AG10803 (cell line): ENCODE results near the gene PARL.

Experiments
- DNase-seq: peaks from one replicate; pipeline ENCODE4 v3.0.0; 2010; ENCODE audit warnings: low read depth
- H3K4me3 ChIP-seq: 2 replicates; pipeline ENCODE4 v1.5.1; 2011; ENCODE audit warnings: mild to moderate bottlenecking, low read length, control low read depth
- CTCF ChIP-seq: conservative IDR thresholded peaks from 2 replicates; pipeline ENCODE4 v1.5.1; 2011; ENCODE audit warnings: mild to moderate bottlenecking, low read length, control low read depth, inconsistent platforms

The PARL gene

GRCh38 chr3:183884427-183885296 is at the start of gene PARL:
PARL (minus strand) TSS chr3:183884880; CDS start chr3:183884846, 34 bp downstream.
- DNase-seq, result peak; percentile 87
- H3K4me3 ChIP-seq, result peak within 1 kb of the TSS; percentile 95
- TF ChIP-seq CTCF, result peak; percentile 90

GRCh38 chr3:183933160-183933559 is 48.5 kb upstream of the PARL start:
- H3K4me3 ChIP-seq, result no peak overlapping the region
- no peak for TF ChIP-seq CTCF
- no peak for DNase-seq

GRCh38 chr3:183931881-183932280 is 47.2 kb upstream of the PARL start:
- TF ChIP-seq CTCF, result no peak
- no peak for DNase-seq
- no peak overlapping the region for H3K4me3 ChIP-seq

GRCh38 chr3:183930086-183930485 is 45.4 kb upstream of the PARL start:
- H3K4me3 ChIP-seq, result no peak overlapping the region
- TF ChIP-seq CTCF, result no peak
- no peak for DNase-seq

GRCh38 chr3:183927059-183927458 is 42.4 kb upstream of the PARL start:
- no peak overlapping the region for H3K4me3 ChIP-seq
- no peak for TF ChIP-seq CTCF
- no peak for DNase-seq

- TF ChIP-seq CTCF, result no peak
- DNase-seq, result no peak
- no peak overlapping the region for H3K4me3 ChIP-seq
Measured at GRCh38 chr3:183924956-183925355, 40.3 kb upstream of the PARL start.

- no peak for TF ChIP-seq CTCF
- no peak overlapping the region for H3K4me3 ChIP-seq
- no peak for DNase-seq
Measured at GRCh38 chr3:183924543-183924942, 39.9 kb upstream of the PARL start.
